Prostate gland (tissue), 2 donors: Measurements from ENCODE around the gene FDPS. TPM values are rescaled to one million over a fixed set of nuclear protein-coding genes. Genes with fewer than 3 reads are reported as not detected.
"Not testable (repeated sequence)": the region's sequence is repeated elsewhere in the genome, so short reads cannot be mapped to it uniquely, and the experiment has no call there.

Source experiments
- DNase-seq: peaks from one replicate; pipeline ENCODE4 v3.0.0-alpha.2; 2019; ENCODE audit warnings: low spot score
- H3K27ac ChIP-seq, 2 donors: fragments of 200-600 bp; sonication (generic); 2 replicates each; pipeline ENCODE4 v1.5.1; 2017 to 2019
- H3K27me3 ChIP-seq: fragments of 200-600 bp; sonication (generic); replicated peaks from 2 replicates; pipeline ENCODE4 v1.5.1; 2019; ENCODE audit not compliant: insufficient read depth
- H3K36me3 ChIP-seq, 2 donors: fragments of 200-600 bp; sonication (generic); 1 replicate in 1 of 2; 2 replicates in 1 of 2; pipeline versions ENCODE4 v1.5.1 to v1.8.1; 2017 to 2019
- H3K4me1 ChIP-seq: fragments of 200-600 bp; sonication (generic); replicated peaks from 2 replicates; pipeline ENCODE4 v1.5.1; 2019
- H3K4me3 ChIP-seq, 2 donors: fragments of 200-600 bp; sonication (generic); 2 replicates each; pipeline ENCODE4 v1.5.1; 2017 to 2019
- H3K9me3 ChIP-seq: fragments of 200-600 bp; sonication (generic); 2 replicates; pipeline ENCODE4 v1.5.1; 2017
- POLR2A ChIP-seq: fragments of 450-650 bp; IDR thresholded peaks from one replicate; pipeline ENCODE4 v1.6.1; 2016; ENCODE audit warnings: antibody characterized with exemption, mild to moderate bottlenecking
- POLR2AphosphoS5 ChIP-seq: sonication (generic); formaldehyde crosslinking; IDR thresholded peaks from one replicate; pipeline ENCODE4 v1.6.1; 2017; ENCODE audit warnings: antibody characterized with exemption
- WGBS: methylation state at CpG from one replicate; pipeline ENCODE4 v1.1.5; 2018; 5-methylcytosine and 5-hydroxymethylcytosine counted together
- intact Hi-C: fragments of 100-400 bp; cut with DNase I; formaldehyde crosslinking; loops from one replicate; pipeline ENCODE4 v1.14.2; 2022
- total RNA-seq, 2 donors: library from RNA; depleted of rRNA; stranded (reverse); fragments of >200 nt; gene quantifications; one replicate each; pipeline ENCODE4 v1.1.0, GENCODE V29; 2016
- TF ChIP-seq, protein P1 (sequence below), 4 experiments: fragments of 200-600 bp in 2 of 4; fragments of 450-650 bp in 2 of 4; sonication (generic) in 2 of 4; IDR thresholded peaks; 1 replicate in 3 of 4; 2 replicates in 1 of 4; pipeline ENCODE4 v1.5.1; 2016 to 2019; ENCODE audit warnings: antibody characterized with exemption in 4 of 4, mild to moderate bottlenecking in 2 of 4, moderate library complexity in 2 of 4

FDPS gene
- total RNA-seq, 2 donors from 2014 or later, result 59.6 to 100 TPM

DNA sequence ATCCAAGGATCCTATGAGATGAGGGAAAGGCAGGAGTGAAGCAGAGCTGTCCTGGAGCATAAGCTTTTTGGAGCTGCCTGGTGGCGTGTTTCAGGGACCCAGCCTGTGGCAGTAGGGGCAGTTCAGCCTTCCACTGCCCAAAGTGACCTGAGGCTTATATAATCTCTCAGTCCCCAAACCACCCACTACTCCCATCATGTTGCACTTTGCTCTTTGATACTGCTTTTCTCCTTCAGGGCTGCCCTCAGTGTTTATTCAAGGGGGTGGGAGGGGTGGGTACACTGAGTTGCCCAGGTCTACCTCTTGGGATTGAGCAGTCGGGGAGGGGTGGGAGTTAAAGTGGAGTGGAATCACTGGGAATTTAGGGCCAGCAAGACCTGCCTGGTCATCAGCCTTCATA is 22.1 kb upstream of the FDPS start:
- no peak for TF ChIP-seq POLR2AphosphoS5
- TF ChIP-seq, protein P1, sequence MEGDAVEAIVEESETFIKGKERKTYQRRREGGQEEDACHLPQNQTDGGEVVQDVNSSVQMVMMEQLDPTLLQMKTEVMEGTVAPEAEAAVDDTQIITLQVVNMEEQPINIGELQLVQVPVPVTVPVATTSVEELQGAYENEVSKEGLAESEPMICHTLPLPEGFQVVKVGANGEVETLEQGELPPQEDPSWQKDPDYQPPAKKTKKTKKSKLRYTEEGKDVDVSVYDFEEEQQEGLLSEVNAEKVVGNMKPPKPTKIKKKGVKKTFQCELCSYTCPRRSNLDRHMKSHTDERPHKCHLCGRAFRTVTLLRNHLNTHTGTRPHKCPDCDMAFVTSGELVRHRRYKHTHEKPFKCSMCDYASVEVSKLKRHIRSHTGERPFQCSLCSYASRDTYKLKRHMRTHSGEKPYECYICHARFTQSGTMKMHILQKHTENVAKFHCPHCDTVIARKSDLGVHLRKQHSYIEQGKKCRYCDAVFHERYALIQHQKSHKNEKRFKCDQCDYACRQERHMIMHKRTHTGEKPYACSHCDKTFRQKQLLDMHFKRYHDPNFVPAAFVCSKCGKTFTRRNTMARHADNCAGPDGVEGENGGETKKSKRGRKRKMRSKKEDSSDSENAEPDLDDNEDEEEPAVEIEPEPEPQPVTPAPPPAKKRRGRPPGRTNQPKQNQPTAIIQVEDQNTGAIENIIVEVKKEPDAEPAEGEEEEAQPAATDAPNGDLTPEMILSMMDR (IDR thresholded peaks at IDR 0.05), result no peak
- no peak for TF ChIP-seq POLR2A
- Histone ChIP-seq H3K27ac (no peak overlapping the region), H3K9me3 (no peaks in the 10 kb centered on the region), H3K27me3 (no peaks in the 10 kb centered on the region), H3K4me1 (no peaks in the 10 kb centered on the region), H3K4me3 (no peak overlapping the region), H3K36me3 (no peaks in the 10 kb centered on the region)
- intact Hi-C loops, result no loop called here
- 92% methylated on average over 2 of the region's 2 CpGs for WGBS
- DNase-seq, result no peak

DNA sequence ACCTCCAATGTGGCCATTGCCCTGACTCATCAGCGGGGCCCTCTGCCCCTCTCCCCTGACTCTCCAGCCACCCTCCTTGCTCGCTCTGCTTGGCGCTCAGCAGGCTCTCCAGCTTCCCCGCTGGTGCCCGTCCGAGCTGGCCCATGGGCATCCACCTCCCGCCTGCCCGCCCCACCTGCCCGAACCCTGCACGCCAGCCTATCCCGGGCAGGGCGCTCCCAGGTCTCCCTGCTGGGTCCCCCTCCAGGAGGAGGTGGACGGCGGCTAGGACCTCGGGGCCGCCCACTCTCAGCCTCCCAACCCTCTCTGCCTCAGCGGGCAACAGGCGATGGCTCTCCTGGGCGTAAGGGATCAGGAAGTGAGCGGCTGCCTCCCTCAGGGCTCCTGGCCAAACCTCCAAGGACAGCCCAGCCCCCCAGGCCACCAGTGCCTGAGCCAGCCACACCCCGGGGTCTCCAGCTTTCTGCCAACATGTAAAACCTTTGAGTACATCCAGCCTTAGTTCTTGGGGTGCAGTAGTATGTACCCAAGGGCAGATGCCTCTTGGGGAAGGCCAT is 20.6 kb upstream of the FDPS start:
- intact Hi-C loops, result no loop called here
- no peaks in the 10 kb centered on the region for H3K4me1 ChIP-seq
- H3K27me3 ChIP-seq, result no peaks in the 10 kb centered on the region
- no peak overlapping the region for H3K27ac ChIP-seq
- no peak for DNase-seq
- H3K9me3 ChIP-seq, result no peaks in the 10 kb centered on the region
- TF ChIP-seq, protein P1 (IDR thresholded peaks at IDR 0.05), result no peak
- TF ChIP-seq POLR2AphosphoS5, result no peak
- no peak for TF ChIP-seq POLR2A
- no peak overlapping the region for H3K4me3 ChIP-seq
- no peaks in the 10 kb centered on the region for H3K36me3 ChIP-seq
- WGBS, result 90% methylated on average over 21 of the region's 21 CpGs

DNA sequence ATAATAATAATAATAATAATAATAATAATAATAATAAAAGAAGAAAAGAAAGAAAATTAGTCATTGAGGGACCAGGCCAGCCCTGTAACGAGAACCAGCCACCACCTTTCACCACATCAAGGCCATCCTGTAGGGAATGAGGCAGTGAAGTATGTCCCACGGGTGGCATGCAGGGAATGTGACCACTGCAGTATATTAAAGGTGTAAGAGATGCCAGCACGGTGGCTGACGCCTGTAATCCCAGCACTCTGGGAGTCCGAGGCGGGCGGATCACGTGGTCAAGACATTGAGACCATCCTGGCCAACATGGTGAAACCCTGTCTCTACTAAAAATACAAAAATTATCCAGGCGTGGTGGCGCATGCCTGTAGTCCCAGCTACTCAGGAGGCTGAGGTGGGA is 17.7 kb upstream of the FDPS start:
- H3K36me3 ChIP-seq, H3K9me3 ChIP-seq, H3K4me3 ChIP-seq, H3K4me1 ChIP-seq, H3K27ac ChIP-seq, H3K27me3 ChIP-seq, DNase-seq, intact Hi-C loops: not testable (repeated sequence)
- WGBS, result 83% methylated on average over 10 of the region's 10 CpGs

DNA sequence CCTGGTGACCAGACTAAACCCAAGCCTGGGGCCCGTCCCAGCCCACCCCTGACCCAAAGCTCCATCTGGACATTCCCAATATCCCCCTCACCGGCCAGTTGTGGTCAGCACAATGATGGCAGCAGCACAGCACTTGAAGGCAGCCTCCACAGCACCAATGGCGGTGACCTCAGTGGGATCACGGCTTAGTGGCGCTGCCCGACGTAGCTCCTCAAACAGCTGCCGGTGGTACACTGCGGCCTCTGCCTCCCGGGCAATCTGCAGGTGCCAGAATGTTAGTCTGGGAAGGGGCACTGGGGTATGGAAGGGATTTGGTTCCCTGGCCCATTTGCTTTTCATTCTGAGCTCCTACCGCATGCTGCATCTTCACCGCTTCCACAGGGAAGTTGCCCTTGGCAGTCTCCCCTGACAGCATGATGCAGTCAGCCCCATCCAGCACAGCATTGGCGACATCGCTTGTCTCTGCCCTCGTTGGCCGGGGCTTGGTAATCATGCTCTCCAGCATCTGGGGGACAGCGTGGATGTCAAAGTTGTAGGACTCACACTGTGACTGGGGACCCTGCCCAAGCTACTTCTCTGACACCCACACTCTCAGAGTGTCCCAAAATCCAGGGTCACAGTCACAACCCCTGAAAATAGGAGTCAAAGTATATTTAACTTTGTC is 15.4 kb upstream of the FDPS start:
- H3K27ac ChIP-seq, result no peak overlapping the region
- peaks cover 5% of the 10 kb centered on the region for H3K27me3 ChIP-seq
- no peak overlapping the region for H3K4me3 ChIP-seq
- WGBS, result 79% methylated on average over 13 of the region's 17 CpGs
- intact Hi-C loops, result no loop called here
- no peaks in the 10 kb centered on the region for H3K4me1 ChIP-seq
- H3K9me3 ChIP-seq, result no peaks in the 10 kb centered on the region
- DNase-seq, result no peak
- TF ChIP-seq POLR2A (no peak), POLR2AphosphoS5 (no peak)
- TF ChIP-seq, protein P1 (IDR thresholded peaks at IDR 0.05), result no peak
- no peaks in the 10 kb centered on the region for H3K36me3 ChIP-seq

DNA sequence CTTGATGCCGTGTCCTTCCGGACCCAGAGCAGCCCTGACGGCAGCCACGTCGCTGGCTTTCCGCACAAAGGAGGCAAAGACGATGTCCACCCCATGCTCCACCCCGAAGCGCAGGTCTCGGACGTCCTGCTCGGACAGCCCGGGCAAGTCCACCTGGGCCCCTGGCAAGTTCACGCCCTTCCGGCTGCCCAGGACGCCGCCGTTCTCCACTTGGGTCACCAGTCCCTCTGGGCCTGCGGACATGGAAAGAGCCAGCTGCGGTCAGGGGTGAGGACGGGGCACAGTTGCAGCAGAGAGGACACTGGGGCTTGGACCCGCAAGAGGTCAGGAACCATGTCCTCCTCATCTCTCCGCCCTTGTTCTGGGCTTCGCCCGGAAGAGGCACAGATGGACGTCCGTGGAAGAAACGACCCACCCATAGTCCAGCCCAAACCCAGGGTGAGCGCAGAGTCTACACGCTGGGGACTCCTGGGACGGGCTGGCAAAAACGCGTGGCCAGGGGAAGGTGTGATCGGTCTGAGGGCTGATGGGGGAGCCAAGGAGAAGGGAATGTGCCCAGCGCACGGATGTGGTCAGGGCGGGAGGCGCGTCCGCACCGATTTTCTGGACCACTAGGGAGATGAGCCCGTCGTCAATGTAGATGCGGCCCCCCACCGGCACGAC is 14.0 kb upstream of the FDPS start:
- Histone ChIP-seq H3K9me3 (no peaks in the 10 kb centered on the region), H3K36me3 (no peaks in the 10 kb centered on the region), H3K4me1 (no peaks in the 10 kb centered on the region), H3K27me3 (peaks cover 5% of the 10 kb centered on the region), H3K27ac (no peak overlapping the region), H3K4me3 (no peak overlapping the region)
- intact Hi-C loops, result no loop called here
- no peak for DNase-seq
- 34% methylated on average over 46 of the region's 46 CpGs for WGBS
- TF ChIP-seq POLR2A (no peak), POLR2AphosphoS5 (no peak)
- TF ChIP-seq, protein P1 (IDR thresholded peaks at IDR 0.05), result no peak
